GM23338 (cell line): ENCODE measurements around the gene TLE3. TPM values are rescaled to one million over a fixed set of nuclear protein-coding genes. Genes with fewer than 3 reads are reported as not detected.

Experiments
- ATAC-seq: fragments of 200-7000 bp; cut with Tn5 transposase; 3 replicates; pipeline ENCODE4 v1.9.1; 2020
- DNase-seq: peaks from one replicate; pipeline ENCODE4 v3.0.0-alpha.2; 2015; ENCODE audit warnings: low spot score
- H2AFZ ChIP-seq: fragments of 200-600 bp; sonication (generic); 2 replicates; pipeline ENCODE4 v1.8.0; 2016; ENCODE audit warnings: antibody characterized with exemption, mild to moderate bottlenecking, moderate library complexity
- H3F3A ChIP-seq: fragments of 200-600 bp; sonication (generic); replicated peaks from 2 replicates; pipeline ENCODE4 v1.8.0; 2017; ENCODE audit warnings: antibody characterized with exemption, mixed run types, low read depth
- H3K27ac ChIP-seq: fragments of 200-600 bp; sonication (generic); 2 replicates; pipeline ENCODE4 v1.6.1; 2016; ENCODE audit warnings: low read depth
- H3K27me3 ChIP-seq: fragments of 200-600 bp; sonication (generic); 2 replicates; pipeline ENCODE4 v1.8.0; 2016; ENCODE audit warnings: mild to moderate bottlenecking, mixed run types, moderate library complexity; ENCODE audit not compliant: insufficient read depth
- H3K36me3 ChIP-seq: fragments of 200-600 bp; sonication (generic); 2 replicates; pipeline ENCODE4 v1.8.0; 2016; ENCODE audit warnings: mild to moderate bottlenecking; ENCODE audit not compliant: insufficient read depth
- H3K4me1 ChIP-seq: fragments of 200-600 bp; sonication (generic); 2 replicates; pipeline ENCODE4 v1.8.0; 2016; ENCODE audit warnings: mild to moderate bottlenecking, moderate library complexity; ENCODE audit not compliant: insufficient read depth
- H3K4me2 ChIP-seq: fragments of 200-600 bp; sonication (generic); 2 replicates; pipeline ENCODE4 v1.7.1; 2017; ENCODE audit warnings: mixed run types
- H3K4me3 ChIP-seq: fragments of 200-600 bp; sonication (generic); 2 replicates; pipeline ENCODE4 v1.6.1; 2016; ENCODE audit warnings: mixed run types
- H3K79me2 ChIP-seq: fragments of 200-600 bp; sonication (generic); replicated peaks from 2 replicates; pipeline ENCODE4 v1.8.0; 2017; ENCODE audit warnings: mild to moderate bottlenecking; ENCODE audit not compliant: insufficient read depth
- H3K9me2 ChIP-seq: fragments of 200-600 bp; sonication (generic); 2 replicates; pipeline ENCODE4 v1.8.0; 2017; ENCODE audit not compliant: insufficient read depth
- H4K20me1 ChIP-seq: fragments of 200-600 bp; sonication (generic); replicated peaks from 2 replicates; pipeline ENCODE4 v1.8.0; 2017; ENCODE audit warnings: mild to moderate bottlenecking; ENCODE audit not compliant: insufficient read depth
- H3K27ac Mint-ChIP-seq: 2 replicates; pipeline ENCODE4 v1.8.0; 2020; ENCODE audit warnings: inconsistent platforms, mild to moderate bottlenecking, moderate library complexity, mixed read lengths
- H3K27me3 Mint-ChIP-seq: 3 replicates; pipeline ENCODE4 v1.8.0; 2022; ENCODE audit warnings: low read depth, mild to moderate bottlenecking, moderate library complexity, mixed read lengths, inconsistent platforms; ENCODE audit not compliant: insufficient read depth, poor library complexity
- H3K36me3 Mint-ChIP-seq: 3 replicates; pipeline ENCODE4 v1.8.0; 2021; ENCODE audit warnings: low read depth, mild to moderate bottlenecking, inconsistent platforms, moderate library complexity, mixed read lengths
- H3K4me1 Mint-ChIP-seq: 3 replicates; pipeline ENCODE4 v1.8.0; 2020; ENCODE audit warnings: mild to moderate bottlenecking, inconsistent platforms, mixed read lengths
- H3K4me3 Mint-ChIP-seq: 3 replicates; pipeline ENCODE4 v1.8.0; 2021; ENCODE audit warnings: moderate library complexity, mild to moderate bottlenecking, inconsistent platforms, mixed read lengths
- H3K9me3 Mint-ChIP-seq: 3 replicates; pipeline ENCODE4 v1.8.0; 2020; ENCODE audit warnings: moderate library complexity, mild to moderate bottlenecking, inconsistent platforms, mixed read lengths
- CREB1 ChIP-seq: fragments of 250-450 bp; sonication (Bioruptor Pico); IDR thresholded peaks from 2 replicates; pipeline ENCODE4 v1.5.0; 2020; ENCODE audit warnings: low read depth, mild to moderate bottlenecking, moderate library complexity
- EZH2 ChIP-seq: fragments of 200-600 bp; sonication (generic); IDR thresholded peaks from one replicate; pipeline ENCODE4 v1.8.0; 2017; ENCODE audit warnings: antibody characterized with exemption, mild to moderate bottlenecking, low read depth; ENCODE audit not compliant: unreplicated experiment
- EZH2phosphoT487 ChIP-seq: fragments of 200-600 bp; sonication (generic); IDR thresholded peaks from one replicate; pipeline ENCODE4 v1.8.1; 2018; ENCODE audit warnings: antibody characterized with exemption; ENCODE audit not compliant: unreplicated experiment
- JUNB ChIP-seq: IDR thresholded peaks from one replicate; pipeline ENCODE4 v1.6.1; 2016; ENCODE audit warnings: antibody characterized with exemption; ENCODE audit not compliant: unreplicated experiment
- NANOG ChIP-seq: IDR thresholded peaks from 2 replicates; pipeline ENCODE4 v1.6.1; 2016; ENCODE audit warnings: antibody characterized with exemption, borderline replicate concordance
- POLR2AphosphoS5 ChIP-seq: IDR thresholded peaks from 2 replicates; pipeline ENCODE4 v1.6.1; 2016; ENCODE audit warnings: antibody characterized with exemption, low read depth
- ZNF114 ChIP-seq: fragments of 250-450 bp; sonication (Bioruptor Pico); IDR thresholded peaks from 2 replicates; pipeline ENCODE4 v1.5.0; 2020; ENCODE audit warnings: mild to moderate bottlenecking, moderate library complexity
- ZNF331 ChIP-seq: fragments of 250-450 bp; sonication (Bioruptor Pico); IDR thresholded peaks from 2 replicates; pipeline ENCODE4 v1.5.0; 2020; ENCODE audit warnings: low read depth, mild to moderate bottlenecking, moderate library complexity
- polyA plus RNA-seq: library from polyadenylated mRNA; unstranded; fragments of >200 nt; fragmentation: Nextera tagmentation; extraction: Ambion mirVana; gene quantifications from 2 replicates; pipeline ENCODE4 v1.2.1, GENCODE V29; 2016
- total RNA-seq: library from RNA; depleted of rRNA; stranded (reverse); fragments of >200 nt; shearing (Covaris generic); gene quantifications from 2 replicates; pipeline ENCODE4 v1.2.3, GENCODE V29; 2014
- TF ChIP-seq, protein P1 (sequence below): IDR thresholded peaks from one replicate; pipeline ENCODE4 v1.6.1; 2018; ENCODE audit warnings: antibody characterized with exemption; ENCODE audit not compliant: unreplicated experiment
- TF ChIP-seq, protein P2 (sequence below): fragments of 250-450 bp; sonication (Bioruptor Pico); IDR thresholded peaks from 2 replicates; pipeline ENCODE4 v1.5.0; 2020; ENCODE audit warnings: mild to moderate bottlenecking, moderate library complexity
- TF ChIP-seq, protein P3 (sequence below): IDR thresholded peaks from 2 replicates; pipeline ENCODE4 v1.6.1; 2016; ENCODE audit warnings: antibody characterized with exemption

Gene TLE3
- total and polyA plus RNA-seq, 2 experiments from 2014 or later = 10.4 to 79.5 TPM

GRCh38 chr15:70031261-70031660 lies 66.5 kb downstream of the TLE3 start (continued):
- TF ChIP-seq, protein P1, sequence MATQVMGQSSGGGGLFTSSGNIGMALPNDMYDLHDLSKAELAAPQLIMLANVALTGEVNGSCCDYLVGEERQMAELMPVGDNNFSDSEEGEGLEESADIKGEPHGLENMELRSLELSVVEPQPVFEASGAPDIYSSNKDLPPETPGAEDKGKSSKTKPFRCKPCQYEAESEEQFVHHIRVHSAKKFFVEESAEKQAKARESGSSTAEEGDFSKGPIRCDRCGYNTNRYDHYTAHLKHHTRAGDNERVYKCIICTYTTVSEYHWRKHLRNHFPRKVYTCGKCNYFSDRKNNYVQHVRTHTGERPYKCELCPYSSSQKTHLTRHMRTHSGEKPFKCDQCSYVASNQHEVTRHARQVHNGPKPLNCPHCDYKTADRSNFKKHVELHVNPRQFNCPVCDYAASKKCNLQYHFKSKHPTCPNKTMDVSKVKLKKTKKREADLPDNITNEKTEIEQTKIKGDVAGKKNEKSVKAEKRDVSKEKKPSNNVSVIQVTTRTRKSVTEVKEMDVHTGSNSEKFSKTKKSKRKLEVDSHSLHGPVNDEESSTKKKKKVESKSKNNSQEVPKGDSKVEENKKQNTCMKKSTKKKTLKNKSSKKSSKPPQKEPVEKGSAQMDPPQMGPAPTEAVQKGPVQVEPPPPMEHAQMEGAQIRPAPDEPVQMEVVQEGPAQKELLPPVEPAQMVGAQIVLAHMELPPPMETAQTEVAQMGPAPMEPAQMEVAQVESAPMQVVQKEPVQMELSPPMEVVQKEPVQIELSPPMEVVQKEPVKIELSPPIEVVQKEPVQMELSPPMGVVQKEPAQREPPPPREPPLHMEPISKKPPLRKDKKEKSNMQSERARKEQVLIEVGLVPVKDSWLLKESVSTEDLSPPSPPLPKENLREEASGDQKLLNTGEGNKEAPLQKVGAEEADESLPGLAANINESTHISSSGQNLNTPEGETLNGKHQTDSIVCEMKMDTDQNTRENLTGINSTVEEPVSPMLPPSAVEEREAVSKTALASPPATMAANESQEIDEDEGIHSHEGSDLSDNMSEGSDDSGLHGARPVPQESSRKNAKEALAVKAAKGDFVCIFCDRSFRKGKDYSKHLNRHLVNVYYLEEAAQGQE = no peak
- TF ChIP-seq EZH2 (no peak), NANOG (no peak), CREB1 (CRISPR knock-in tag) (no peak), ZNF114 (no peak), JUNB (no peak), ZNF331 (CRISPR knock-in tag) (no peak)

DNA sequence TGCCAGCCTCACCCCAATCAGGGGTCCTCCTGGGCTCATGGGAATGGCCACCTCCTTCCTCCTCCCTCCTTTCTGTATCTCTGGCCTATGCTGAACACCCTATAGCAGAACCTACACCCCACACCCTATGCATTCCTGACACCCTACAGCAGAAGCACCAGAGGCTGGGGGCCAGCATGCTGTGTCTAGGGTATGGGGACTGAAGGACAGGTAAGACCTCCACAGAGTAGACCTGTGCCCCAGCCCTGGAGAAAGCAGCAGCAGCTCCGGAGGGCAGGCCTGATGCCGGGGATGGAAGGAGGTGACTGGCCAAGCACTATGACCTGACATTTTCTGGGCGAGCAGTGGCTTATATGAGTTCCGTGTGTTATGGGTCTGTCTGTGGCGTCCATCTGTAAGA lies 66.9 kb downstream of the TLE3 start:
- Mint-ChIP-seq H3K27ac (no peak overlapping the region), H3K4me1 (no peaks in the 10 kb centered on the region; the same call in 2 of the 3 replicates), H3K9me3 (no peaks in the 10 kb centered on the region), H3K4me3 (no peak overlapping the region), H3K27me3 (peaks cover 6% of the 10 kb centered on the region), H3K36me3 (no peaks in the 10 kb centered on the region)
- Histone ChIP-seq H3K4me3 (no peak overlapping the region), H3K36me3 (no peaks in the 10 kb centered on the region), H3K27me3 (no peaks in the 10 kb centered on the region), H3K79me2 (no peaks in the 10 kb centered on the region), H3K27ac (no peak overlapping the region), H4K20me1 (no peaks in the 10 kb centered on the region), H2AFZ (no peak overlapping the region), H3K4me1 (no peaks in the 10 kb centered on the region), H3K9me2 (no peaks in the 10 kb centered on the region), H3F3A (no peaks in the 10 kb centered on the region), H3K4me2 (no peak overlapping the region)
- ATAC-seq (no peak), DNase-seq (no peak)
- TF ChIP-seq, protein P1 = no peak
- TF ChIP-seq, protein P2, sequence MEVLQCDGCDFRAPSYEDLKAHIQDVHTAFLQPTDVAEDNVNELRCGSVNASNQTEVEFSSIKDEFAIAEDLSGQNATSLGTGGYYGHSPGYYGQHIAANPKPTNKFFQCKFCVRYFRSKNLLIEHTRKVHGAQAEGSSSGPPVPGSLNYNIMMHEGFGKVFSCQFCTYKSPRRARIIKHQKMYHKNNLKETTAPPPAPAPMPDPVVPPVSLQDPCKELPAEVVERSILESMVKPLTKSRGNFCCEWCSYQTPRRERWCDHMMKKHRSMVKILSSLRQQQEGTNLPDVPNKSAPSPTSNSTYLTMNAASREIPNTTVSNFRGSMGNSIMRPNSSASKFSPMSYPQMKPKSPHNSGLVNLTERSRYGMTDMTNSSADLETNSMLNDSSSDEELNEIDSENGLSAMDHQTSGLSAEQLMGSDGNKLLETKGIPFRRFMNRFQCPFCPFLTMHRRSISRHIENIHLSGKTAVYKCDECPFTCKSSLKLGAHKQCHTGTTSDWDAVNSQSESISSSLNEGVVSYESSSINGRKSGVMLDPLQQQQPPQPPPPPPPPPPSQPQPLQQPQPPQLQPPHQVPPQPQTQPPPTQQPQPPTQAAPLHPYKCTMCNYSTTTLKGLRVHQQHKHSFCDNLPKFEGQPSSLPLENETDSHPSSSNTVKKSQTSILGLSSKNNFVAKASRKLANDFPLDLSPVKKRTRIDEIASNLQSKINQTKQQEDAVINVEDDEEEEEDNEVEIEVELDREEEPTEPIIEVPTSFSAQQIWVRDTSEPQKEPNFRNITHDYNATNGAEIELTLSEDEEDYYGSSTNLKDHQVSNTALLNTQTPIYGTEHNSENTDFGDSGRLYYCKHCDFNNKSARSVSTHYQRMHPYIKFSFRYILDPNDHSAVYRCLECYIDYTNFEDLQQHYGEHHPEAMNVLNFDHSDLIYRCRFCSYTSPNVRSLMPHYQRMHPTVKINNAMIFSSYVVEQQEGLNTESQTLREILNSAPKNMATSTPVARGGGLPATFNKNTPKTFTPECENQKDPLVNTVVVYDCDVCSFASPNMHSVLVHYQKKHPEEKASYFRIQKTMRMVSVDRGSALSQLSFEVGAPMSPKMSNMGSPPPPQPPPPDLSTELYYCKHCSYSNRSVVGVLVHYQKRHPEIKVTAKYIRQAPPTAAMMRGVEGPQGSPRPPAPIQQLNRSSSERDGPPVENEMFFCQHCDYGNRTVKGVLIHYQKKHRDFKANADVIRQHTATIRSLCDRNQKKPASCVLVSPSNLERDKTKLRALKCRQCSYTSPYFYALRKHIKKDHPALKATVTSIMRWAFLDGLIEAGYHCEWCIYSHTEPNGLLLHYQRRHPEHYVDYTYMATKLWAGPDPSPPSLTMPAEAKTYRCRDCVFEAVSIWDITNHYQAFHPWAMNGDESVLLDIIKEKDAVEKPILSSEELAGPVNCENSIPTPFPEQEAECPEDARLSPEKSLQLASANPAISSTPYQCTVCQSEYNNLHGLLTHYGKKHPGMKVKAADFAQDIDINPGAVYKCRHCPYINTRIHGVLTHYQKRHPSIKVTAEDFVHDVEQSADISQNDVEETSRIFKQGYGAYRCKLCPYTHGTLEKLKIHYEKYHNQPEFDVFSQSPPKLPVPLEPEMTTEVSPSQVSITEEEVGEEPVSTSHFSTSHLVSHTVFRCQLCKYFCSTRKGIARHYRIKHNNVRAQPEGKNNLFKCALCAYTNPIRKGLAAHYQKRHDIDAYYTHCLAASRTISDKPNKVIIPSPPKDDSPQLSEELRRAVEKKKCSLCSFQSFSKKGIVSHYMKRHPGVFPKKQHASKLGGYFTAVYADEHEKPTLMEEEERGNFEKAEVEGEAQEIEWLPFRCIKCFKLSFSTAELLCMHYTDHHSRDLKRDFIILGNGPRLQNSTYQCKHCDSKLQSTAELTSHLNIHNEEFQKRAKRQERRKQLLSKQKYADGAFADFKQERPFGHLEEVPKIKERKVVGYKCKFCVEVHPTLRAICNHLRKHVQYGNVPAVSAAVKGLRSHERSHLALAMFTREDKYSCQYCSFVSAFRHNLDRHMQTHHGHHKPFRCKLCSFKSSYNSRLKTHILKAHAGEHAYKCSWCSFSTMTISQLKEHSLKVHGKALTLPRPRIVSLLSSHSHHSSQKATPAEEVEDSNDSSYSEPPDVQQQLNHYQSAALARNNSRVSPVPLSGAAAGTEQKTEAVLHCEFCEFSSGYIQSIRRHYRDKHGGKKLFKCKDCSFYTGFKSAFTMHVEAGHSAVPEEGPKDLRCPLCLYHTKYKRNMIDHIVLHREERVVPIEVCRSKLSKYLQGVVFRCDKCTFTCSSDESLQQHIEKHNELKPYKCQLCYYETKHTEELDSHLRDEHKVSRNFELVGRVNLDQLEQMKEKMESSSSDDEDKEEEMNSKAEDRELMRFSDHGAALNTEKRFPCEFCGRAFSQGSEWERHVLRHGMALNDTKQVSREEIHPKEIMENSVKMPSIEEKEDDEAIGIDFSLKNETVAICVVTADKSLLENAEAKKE = no peak
- TF ChIP-seq EZH2phosphoT487 = no peak
- no peak for TF ChIP-seq ZNF114
- no peak for TF ChIP-seq POLR2AphosphoS5
- no peak for TF ChIP-seq NANOG
- TF ChIP-seq, protein P3, sequence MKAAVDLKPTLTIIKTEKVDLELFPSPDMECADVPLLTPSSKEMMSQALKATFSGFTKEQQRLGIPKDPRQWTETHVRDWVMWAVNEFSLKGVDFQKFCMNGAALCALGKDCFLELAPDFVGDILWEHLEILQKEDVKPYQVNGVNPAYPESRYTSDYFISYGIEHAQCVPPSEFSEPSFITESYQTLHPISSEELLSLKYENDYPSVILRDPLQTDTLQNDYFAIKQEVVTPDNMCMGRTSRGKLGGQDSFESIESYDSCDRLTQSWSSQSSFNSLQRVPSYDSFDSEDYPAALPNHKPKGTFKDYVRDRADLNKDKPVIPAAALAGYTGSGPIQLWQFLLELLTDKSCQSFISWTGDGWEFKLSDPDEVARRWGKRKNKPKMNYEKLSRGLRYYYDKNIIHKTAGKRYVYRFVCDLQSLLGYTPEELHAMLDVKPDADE = no peak
- TF ChIP-seq EZH2 = no peak
